Epithelial cell of esophagus (primary cell): Measurements from ENCODE around the gene KIDINS220.

Experiments
- DNase-seq: peaks from one replicate; pipeline ENCODE4 v3.0.0; 2010; ENCODE audit warnings: low read depth
- H3K4me3 ChIP-seq: 2 replicates; pipeline ENCODE4 v1.5.1; 2011; ENCODE audit warnings: mild to moderate bottlenecking, low read length, control low read depth
- CTCF ChIP-seq: IDR thresholded peaks from 2 replicates; pipeline ENCODE4 v1.5.1; 2011; ENCODE audit warnings: low read depth, mild to moderate bottlenecking, low read length, control low read depth, inconsistent platforms; ENCODE audit not compliant: insufficient read depth; ENCODE audit errors: missing control alignments

The KIDINS220 gene

GRCh38 chr2:8817221-8817620, 20.2 kb downstream of the KIDINS220 start:
- DNase-seq = no peak
- TF ChIP-seq CTCF = no peak
- no peak overlapping the region for H3K4me3 ChIP-seq

- DNase-seq = no peak
- H3K4me3 ChIP-seq = no peak overlapping the region
- no peak for TF ChIP-seq CTCF
These were observed 30.3 kb downstream of the KIDINS220 start for GRCh38 chr2:8806885-8807704.

DNA sequence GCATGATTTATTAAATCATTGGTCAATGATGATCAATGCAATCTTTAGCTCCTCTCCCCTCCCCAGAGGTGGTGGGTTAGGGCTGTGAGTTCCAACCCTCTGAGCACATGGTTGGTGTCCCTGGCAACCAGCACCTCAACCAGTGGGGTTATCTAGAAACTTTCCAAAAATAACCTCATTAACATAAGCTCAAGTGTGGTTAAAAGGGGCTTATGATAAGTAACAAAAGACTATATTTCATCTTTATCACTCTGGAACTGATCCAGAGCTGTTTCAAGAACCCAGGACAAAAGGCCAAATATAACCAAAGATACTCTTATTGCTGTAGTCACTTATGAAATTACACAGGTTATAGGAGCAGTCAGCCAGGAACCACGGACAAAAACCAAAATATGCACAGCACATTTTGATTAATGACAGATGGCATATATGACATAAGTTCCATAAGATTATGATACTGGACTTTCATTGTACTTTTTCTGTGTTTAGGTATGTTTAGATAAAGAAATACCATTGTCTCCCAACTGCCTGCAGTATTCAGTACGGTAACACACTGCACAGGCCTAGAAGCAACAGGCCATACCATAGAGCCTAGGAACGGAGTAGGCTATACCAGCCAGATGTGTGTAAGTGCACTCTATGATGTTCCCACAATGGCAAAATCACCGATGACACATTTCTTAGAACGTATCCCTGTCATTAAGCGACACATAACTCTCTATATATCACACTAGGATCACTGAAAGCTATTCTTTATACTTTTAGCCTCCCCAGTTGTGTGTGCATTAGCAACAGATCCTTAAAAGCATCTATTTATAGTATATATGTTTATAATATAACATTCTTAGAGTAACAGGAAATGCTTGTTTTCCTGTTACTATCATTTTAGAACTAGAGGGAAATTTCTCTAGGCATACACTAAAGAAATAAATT, 31.9 kb downstream of the KIDINS220 start:
- no peak overlapping the region for H3K4me3 ChIP-seq
- TF ChIP-seq CTCF = no peak
- no peak for DNase-seq

DNA sequence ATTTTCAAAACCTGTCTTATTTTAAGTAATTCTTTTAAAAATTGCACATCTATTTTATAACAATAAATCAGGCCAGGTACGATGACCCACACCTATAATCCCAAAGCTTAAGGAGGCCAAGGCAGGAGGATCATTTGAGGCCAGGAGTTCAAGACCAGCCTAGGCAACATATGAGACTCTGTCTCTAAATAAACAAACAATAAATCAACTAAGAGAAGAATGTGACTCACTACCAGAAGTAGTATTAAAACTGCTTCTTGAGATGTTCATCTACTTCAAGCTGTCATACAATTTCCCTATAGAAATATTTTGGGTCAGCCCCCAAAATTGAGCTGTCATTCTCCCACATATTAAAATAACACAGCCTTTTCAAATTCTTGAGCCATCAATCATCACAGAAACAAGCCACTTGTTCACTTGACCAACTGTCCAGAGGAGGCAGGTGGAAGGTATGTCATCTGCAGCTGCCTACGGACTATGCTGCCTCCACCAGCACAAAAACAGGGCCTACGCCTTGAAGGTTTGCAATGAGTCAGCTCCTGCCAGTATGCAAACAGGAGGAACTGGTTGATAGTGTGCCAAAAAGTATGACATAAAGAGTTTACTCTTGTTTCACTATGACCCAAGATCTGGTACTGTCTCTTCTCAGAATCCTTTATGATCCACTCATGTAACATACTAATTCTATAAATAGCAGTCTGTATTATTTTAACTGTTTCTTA, 33.6 kb downstream of the KIDINS220 start:
- peak; percentile 97 for DNase-seq
- TF ChIP-seq CTCF = peak; percentile 38
- no peak overlapping the region for H3K4me3 ChIP-seq

- no peak overlapping the region for H3K4me3 ChIP-seq
- no peak for TF ChIP-seq CTCF
- DNase-seq = no peak
These were observed 34.7 kb downstream of the KIDINS220 start for GRCh38 chr2:8802741-8803140.

DNA sequence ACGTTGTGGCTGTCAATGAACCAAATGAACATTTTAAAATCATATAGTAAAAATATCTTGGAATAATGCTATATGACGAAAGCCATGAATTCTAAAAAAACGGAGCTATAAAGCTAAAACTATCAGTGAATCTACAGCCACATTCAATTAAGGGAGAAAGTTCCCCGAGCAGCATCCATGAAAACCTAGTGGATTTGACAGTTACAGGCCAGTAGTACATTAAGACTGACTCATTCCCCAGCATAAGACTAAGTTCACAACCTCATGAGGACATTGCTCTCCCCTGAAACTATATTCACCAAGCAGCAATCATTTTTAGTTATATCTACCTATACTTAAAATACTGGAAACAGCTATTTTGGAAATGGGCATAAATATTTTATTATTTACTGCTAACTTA, 36.6 kb downstream of the KIDINS220 start:
- no peak for DNase-seq
- no peak for TF ChIP-seq CTCF
- no peak overlapping the region for H3K4me3 ChIP-seq
